HG02610 (cell line): ENCODE results near the gene SLC15A2.
"Not testable (repeated sequence)": the region's sequence is repeated elsewhere in the genome, so short reads cannot be mapped to it uniquely, and the experiment has no call there.

Source experiments
- ATAC-seq: cut with Tn5 transposase; IDR thresholded peaks from one replicate; pipeline ENCODE4 v1.9.1; 2021; ENCODE audit warnings: mild to moderate bottlenecking, moderate library complexity; ENCODE audit not compliant: unreplicated experiment

SLC15A2 gene

GRCh38 chr3:121894301-121894990, at the start of gene SLC15A2:
Gene SLC15A2 (plus strand): TSS chr3:121894401. CDS start chr3:121894477, 76 bp downstream.
- ATAC-seq = no peak

GRCh38 chr3:121844892-121845291, 49.3 kb upstream of the SLC15A2 start:
- ATAC-seq = no peak

GRCh38 chr3:121852256-121852655, 41.9 kb upstream of the SLC15A2 start:
- no peak for ATAC-seq

DNA sequence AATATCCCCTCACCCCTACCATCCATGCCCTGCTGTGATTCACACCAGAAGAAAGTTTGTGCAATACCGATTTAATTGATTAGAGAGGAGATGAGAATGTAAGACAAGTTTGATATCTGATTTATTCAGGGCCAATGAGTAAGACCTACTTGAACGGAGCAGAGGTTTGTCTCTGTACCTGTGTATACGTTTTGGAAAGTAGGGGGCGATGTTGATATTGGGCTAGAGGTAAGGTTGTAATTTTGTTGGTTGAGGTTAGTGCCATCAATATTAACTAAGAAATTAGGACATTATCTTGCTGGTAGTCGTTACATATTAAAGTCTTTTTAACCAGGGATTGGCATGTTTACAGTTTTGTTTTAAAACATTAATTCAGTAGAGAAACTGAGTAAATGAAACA, 38.6 kb upstream of the SLC15A2 start:
- ATAC-seq = no peak

DNA sequence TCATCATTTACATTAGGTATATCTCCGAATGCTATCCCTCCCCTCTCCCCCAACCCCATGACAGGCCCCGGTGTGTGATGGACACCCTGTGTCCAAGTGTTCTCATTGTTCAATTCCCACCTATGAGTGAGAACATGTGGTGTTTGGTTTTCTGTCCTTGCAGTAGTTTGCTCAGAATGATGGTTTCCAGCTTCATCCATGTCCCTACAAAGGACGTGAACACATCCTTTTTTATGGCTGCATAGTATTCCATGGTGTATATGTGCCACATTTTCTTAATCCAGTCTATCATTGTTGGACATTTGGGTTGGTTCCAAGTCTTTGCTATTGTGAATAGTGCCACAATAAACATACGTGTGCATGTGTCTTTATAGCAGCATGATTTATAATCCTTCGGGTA, 36.4 kb upstream of the SLC15A2 start:
- not testable (repeated sequence) for ATAC-seq

GRCh38 chr3:121863247-121863646, 31.0 kb upstream of the SLC15A2 start:
- not testable (repeated sequence) for ATAC-seq

- no peak for ATAC-seq
Observed at GRCh38 chr3:121863801-121864200, 30.4 kb upstream of the SLC15A2 start.

DNA sequence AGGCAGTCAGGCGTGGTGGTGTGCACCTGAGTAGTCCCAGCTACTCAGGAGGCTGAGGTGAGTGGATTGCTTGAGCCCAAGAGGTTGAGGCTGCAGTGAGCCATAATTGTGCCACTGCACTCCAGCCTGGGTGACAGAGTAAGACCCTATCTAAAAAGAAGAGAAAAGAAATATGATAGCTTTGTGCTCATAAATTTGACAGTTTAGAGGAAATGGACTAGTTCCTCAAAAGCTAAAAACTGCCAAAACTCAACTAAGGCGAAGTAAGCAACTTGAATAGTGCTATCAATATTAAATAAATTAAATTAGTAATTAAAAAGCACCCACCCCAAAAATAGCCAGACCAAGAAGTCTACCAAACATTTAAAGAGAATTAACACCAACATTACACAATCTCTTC, 24.5 kb upstream of the SLC15A2 start:
- ATAC-seq = no peak

GRCh38 chr3:121870717-121871116, 23.5 kb upstream of the SLC15A2 start:
- ATAC-seq = no peak

DNA sequence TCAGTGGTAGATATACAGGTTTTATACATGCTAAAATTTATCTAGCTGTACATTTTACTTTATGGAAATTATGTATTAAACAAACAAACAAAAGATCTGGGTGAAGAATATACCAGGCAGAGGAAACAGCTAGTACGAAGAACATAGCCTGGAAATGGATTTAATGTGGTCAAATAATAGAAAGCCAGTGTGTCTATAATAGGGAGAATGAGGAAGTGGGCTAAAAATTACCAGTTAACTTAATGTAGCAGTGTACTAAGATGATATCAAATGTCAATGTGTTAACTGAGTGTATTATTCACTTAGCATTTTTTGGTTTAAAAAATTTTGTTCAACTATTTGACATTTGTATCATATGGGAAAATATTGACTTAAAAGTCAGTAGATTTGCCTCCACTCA, 22.8 kb upstream of the SLC15A2 start:
- no peak for ATAC-seq

DNA sequence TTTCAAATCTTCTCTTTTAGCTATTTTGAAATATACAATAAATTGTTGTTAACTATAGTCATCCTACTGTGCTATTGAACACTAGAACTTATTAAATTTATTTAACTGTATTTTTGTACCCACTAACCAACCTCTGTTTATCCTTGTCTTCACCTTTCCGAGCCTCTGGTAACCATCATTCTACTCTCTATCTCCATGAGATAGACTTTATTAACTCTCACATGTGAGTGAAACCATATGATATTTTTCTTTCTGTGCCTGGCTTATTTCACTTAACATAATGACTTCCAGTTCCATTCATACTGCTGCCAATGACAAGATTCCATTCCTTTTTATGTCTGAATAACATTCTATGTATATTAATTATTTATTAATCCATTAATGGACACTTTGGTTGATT, 15.8 kb upstream of the SLC15A2 start:
- no peak for ATAC-seq

- ATAC-seq = no peak
Observed at GRCh38 chr3:121883507-121883906, 10.7 kb upstream of the SLC15A2 start.

DNA sequence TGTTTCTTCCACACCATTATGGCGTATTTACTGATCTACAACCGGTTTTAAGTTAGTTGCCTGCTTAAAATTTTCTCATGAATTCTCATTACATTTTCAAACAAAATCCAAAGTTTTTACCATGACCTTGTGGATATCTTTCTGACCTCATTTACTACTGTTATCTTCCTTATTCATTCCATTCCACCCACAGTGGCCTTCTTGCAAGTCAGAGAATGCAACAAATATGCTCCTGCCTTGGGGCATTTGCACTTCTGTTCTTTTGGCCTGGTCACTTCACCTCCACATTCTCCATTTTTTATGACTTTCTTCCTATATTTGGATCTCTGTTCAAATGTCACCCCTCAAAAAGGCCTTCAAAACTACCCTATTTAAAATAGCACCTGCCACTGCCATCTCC, 8.8 kb upstream of the SLC15A2 start:
- ATAC-seq = no peak

- no peak for ATAC-seq
Observed at GRCh38 chr3:121895121-121895520, 920 bp downstream of the SLC15A2 start.

DNA sequence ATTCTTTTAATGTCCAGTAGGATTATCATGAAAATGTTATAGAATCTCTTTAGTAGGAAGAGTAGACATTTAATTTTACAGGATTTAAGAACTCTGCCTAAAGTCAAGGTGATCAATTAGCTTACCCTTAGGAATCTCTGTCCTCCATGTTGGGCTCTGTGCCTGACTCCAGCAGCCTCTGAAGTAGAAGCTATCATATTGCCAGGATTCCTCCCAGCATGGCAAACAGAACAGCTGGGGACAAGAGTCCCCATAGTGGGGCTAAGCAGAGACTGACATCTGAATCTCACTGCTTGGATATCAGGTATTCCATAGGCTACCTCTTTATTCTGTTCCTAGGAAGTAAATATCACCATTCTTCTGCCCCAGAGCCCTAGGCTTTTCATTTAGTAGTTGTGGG, 1.5 kb downstream of the SLC15A2 start:
- ATAC-seq = no peak

DNA sequence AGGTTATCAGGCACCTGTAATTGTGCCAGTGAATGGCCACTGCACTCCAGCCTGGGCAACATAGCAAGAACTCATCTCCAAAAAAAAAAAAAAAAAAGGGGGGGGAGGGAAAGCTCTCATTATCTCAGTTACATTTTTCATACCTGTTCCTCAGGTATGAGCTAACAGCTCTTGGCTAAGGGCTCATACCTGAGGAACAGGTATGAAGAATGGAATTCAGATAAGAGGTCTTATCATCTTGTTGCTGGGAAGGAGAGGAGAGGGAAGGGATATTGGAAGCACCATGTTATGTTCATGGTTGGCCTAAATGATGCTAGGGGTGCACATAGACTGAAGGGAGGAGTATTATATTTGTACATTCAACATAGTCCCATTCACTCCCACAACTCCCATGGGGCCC, 2.6 kb downstream of the SLC15A2 start:
- ATAC-seq = no peak

DNA sequence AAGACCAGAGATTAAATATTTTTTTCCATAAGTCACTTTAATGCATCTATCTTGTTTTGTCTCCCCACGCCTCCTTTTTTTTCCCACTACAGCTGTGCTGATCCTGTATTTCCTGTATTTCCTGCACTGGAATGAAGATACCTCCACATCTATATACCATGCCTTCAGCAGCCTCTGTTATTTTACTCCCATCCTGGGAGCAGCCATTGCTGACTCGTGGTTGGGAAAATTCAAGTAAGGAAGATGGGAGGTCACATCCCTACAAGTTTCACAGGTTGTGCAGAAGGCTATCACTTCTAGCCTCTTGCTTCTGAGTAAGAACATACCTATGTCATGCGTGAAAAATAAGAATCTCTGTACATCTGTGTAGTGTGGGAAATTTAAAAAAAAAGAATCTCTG, 3.1 kb downstream of the SLC15A2 start:
- ATAC-seq = no peak

GRCh38 chr3:121913305-121913990, 19.2 kb downstream of the SLC15A2 start:
- no peak for ATAC-seq

GRCh38 chr3:121914081-121914998, 20.1 kb downstream of the SLC15A2 start:
- ATAC-seq = no peak

- no peak for ATAC-seq
Observed at GRCh38 chr3:121916189-121916588, 22.0 kb downstream of the SLC15A2 start.

- ATAC-seq = no peak
Observed at GRCh38 chr3:121918779-121919483, 24.7 kb downstream of the SLC15A2 start.
